GF-D8 (cell line): ENCODE measurements around the gene NPIPB6.

Experiments
- DNase-seq: peaks from one replicate; lab custom pipeline; 2025; lab: John Stamatoyannopoulos, UW

Gene NPIPB6

DNA sequence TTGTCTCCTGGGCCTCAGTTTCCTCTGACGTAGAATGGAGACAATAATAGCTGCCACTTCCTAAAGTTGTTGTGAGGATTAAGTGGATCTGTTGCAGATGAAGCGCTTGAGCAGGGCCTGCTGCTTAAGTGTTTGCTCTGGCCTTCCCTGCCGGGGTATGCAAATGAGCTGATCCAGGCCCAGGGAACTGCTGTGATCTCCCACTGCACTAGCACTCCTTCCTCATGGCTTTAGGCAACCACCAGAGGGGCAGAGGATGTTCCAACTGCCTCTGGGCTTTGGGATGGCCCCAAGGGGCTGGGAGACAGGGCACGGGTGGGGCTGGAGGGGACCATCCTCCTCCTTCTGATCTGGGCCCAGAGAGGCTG, 64.8 kb downstream of the NPIPB6 start:
- DNase-seq, result no peak

DNA sequence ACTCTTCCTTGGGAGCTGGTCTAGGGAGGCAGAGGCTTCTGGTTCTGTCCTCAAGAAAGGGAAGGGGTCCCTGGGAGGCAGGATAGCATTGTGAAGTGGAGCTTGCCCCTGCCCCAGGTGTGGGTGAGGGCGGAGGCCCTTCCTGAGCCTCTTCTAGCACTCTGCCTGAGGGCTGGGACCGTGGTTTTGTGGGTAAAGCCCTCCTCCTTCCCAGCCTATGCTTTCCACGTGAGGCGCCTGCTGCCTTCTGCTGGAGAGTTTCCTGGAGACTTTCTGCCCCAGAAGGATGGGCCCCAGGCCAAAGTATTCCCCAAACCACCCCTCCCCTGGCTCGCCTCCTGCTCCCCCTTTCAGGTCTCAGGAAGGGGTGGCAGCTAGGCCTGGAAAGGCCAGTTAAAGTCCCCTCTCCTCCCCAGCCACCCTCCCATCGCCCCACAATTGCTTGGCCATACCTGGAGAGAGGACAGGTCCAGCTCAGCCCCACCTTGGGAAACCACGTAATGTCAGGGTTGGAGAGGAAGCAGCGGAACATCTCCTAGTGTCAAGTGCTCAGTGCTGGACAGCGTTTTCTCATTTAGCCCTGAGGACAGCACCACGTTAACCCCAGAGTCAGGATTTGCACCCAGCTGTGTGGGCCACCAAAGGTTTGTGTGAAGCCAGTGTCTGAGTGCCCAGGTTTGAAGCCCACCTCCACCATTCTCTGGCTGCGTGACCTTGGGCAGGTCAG, 65.4 kb downstream of the NPIPB6 start:
- no peak for DNase-seq

DNA sequence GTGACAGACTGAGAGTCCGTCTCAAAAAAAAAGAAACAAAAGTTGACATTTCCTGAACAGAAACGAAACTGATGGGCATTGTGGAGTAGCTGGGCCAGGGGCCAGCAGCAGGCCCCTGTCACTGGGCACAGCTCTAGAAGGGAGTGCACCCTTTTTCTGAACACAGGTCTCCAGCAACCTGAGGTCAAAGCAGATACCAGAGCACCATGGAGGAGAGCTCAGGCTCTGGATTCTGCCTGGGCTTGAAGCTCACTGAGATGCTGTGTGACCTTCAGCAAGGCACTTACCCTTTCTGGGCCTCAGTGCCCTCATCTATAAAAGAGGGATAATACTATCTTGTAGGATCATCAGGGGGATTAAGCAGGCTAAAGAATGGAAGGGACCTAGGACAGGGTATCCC, 66.0 kb downstream of the NPIPB6 start:
- no peak for DNase-seq

DNA sequence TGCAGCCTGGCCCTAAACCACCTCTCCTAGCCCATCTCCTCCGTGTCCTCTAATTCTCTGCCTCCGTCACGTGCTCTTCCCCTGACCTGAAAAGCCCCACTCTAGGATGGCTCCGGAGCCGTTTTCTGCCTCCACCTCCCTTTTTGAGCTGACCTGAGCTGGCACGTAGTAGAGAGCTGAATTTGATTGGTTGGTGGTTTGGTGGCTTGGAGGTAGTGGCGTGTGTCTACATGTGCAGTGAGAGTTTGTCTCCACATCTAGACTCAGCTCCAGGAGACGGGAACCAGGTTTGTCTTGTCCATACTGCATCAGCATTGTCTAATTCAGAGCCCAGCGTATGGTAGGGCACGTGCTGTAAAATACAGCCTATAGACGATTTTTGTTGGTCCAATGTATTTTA, 68.0 kb downstream of the NPIPB6 start:
- no peak for DNase-seq

DNA sequence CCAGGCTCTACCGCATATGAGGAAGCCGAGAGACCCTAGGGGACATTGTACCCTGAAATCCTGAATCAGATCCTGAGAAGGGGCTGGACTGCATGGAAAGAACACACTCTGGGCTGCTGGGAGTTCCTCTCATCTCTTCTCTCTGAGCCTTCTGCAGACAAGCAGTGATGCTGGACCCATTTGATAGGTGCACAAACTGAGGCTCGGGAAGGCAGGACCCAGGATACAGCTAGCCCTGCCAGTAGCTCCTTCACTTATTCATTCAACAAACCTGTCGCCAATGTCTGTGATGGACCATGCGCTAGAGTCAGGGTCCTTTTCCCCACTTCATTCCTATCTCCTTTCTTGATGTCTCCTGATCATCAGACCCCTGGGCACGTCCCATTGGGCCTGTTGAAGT, 69.1 kb downstream of the NPIPB6 start:
- DNase-seq, result no peak

DNA sequence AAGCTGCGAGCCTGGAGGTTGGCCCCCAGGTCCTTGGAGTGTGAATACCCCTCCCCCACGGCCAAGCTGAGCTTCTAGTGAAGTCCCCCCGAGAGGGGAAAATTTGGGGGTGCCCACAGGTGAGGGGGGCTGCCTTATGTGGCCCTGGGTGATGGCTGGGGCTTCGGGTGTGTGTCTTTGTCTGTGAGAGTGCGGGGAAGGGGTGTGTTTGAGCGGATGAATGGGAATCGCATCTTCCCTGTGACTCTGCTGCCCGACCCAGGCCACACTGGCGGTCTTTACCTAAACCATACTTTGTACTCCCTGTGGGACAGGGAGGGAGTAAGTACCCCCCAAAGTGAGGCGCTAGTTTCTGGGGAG, 69.7 kb downstream of the NPIPB6 start:
- no peak for DNase-seq

DNA sequence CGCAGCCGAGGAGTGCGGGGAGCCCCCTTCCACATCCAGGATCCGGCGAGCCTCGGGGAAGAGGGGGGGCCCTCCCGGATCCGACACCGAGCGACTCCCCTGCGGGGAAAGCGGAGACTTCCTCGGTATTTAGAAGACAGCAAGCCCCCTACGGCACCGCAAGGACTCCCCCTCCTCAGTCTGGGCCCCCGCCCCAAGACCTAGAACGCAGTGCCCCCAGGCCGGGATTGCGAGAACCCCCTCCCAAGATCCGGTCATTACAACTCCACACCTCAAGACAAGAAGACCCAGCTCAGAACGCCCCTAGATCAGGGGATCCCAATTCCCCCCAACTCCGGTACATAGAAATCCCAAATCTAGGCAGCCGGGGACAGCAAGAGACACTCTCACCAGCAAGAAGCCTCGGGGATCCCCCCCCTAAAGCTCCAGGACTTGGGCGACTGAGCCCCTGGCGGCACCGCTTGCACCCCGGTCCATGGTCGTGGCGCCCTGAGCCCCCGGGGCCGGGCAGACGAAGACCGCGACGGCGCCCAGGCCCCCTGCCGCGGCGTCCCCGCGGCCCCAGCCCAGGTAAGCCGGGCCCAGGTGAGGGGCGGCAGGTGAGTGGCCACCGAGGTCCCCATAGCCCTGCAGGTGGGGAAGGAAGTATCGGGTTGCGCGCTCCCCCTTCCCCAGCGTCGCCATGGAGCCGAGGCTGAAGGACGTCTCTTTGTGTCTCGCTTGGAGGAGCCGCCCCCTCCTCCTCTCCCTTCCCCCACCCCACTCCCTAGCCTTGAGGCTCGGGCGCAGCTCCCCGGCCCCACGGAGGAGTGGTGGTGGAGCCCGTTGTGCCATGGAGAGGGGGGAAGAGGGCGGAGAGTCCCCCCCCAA, 70.3 kb downstream of the NPIPB6 start:
- DNase-seq, result no peak
